Measurements from ENCODE around the gene ANTKMT. TPM values are rescaled to one million over a fixed set of nuclear protein-coding genes. Genes with fewer than 3 reads are reported as not detected.
A peak's percentile ranks its signal among the peaks of the same experiment; 100 is the strongest.

The ANTKMT gene
- total and polyA plus RNA-seq, 2 of the 4 experiments (the other 2 are of a cell fraction), result 7.3 to 16.2 TPM

DNA sequence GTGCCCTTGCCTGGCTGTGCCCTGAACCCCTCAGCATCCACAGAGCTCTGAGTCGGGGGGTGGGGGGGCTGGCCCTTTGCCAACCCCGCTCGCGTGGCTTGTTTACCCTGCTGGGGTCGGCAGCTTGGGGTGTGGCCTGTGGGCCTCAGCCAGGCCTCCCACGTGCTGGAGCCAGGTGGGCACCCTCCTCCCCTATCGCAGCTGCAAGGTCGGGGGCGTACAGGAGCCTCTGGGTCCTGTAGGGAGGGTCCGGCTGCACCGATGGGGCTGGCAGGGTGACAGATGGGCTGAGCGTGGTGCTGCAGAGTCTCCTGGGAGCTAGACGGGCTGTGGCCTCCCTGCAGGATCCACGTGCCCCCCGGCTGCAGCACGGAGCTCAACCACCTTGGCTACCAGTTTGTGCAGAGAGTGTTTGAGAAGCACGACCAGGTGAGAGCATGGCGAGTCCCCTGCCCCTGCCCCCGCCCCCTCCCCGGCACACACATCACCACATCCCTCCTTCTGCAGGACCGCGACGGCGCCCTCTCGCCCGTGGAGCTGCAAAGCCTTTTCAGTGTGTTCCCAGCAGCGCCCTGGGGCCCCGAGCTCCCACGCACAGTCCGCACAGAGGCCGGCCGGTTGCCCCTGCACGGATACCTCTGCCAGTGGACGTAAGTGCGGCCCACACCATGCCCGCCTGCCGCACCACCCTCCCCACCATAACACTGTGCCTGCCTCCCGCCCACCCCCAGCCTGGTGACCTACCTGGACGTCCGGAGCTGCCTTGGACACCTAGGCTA lies 49.4 kb upstream of the ANTKMT start:
- ChIA-PET POLR2A (ENCODE audit: unreplicated experiment) (no interaction called here), CTCF (no interaction called here)
- Histone ChIP-seq H3K9ac (ENCODE audit: low read depth, low read length) (no peak overlapping the region), H3K9me1 (ENCODE audit: insufficient read depth, low read length) (peaks cover 6% of the 10 kb centered on the region), H4K20me1 (ENCODE audit: insufficient read depth, low read length) (peaks cover 27% of the 10 kb centered on the region), H3K4me1 (ENCODE audit: control insufficient read depth, insufficient read depth, low read length) (peaks cover 14% of the 10 kb centered on the region), H3K36me3 (ENCODE audit: control insufficient read depth, insufficient read depth, low read length) (peaks cover 47% of the 10 kb centered on the region), H2BK5ac (ENCODE audit: low read depth, low read length, poor library complexity, severe bottlenecking) (no peak overlapping the region), H4K91ac (ENCODE audit: insufficient read depth, low read depth, low read length) (no peak overlapping the region), H3K27ac (ENCODE audit: insufficient read depth, low read length) (no peak overlapping the region), H3K4me2 (ENCODE audit: low read depth, low read length) (no peak overlapping the region), H3K27me3 (ENCODE audit: control insufficient read depth, insufficient read depth, low read length) (no peaks in the 10 kb centered on the region), H3K79me1 (ENCODE audit: low read depth in 1 of 2, low read length in 2 of 2) (peaks cover 0 to 37% of the 10 kb centered on the region in 2 experiments; a peak in 1 of 4 replicates), H2BK20ac (ENCODE audit: low read depth, low read length) (no peak overlapping the region), H2AK5ac (ENCODE audit: low read depth, low read length) (no peak overlapping the region), H3K4ac (ENCODE audit: low read depth, low read length) (no peak overlapping the region), H4K8ac (ENCODE audit: low read depth in 2 of 2, low read length in 2 of 2) (no peak overlapping the region), H3K9me3 (ENCODE audit: control insufficient read depth, insufficient read depth, low read length) (no peaks in the 10 kb centered on the region), H4K5ac (ENCODE audit: low read depth, low read length) (no peak overlapping the region), H3K14ac (replicated peaks; ENCODE audit: low read depth, low read length) (no peak overlapping the region), H3K23ac (ENCODE audit: low read depth, low read length) (no peak overlapping the region), H2BK120ac (ENCODE audit: low read depth, low read length) (no peak overlapping the region), H3K4me3 (ENCODE audit: insufficient read depth, low read depth, low read length) (no peak overlapping the region), H3K18ac (ENCODE audit: low read depth, low read length) (no peak overlapping the region), H2AFZ (replicated peaks; ENCODE audit: low read length, poor library complexity) (no peak overlapping the region), H2AK9ac (replicated peaks; ENCODE audit: low read depth, low read length, poor library complexity) (peak overlapping the region; percentile 28), H3K56ac (ENCODE audit: extremely low read depth, insufficient read depth, low read length) (no peak overlapping the region), H2BK15ac (ENCODE audit: low read depth, low read length) (no peak overlapping the region)
- dilution Hi-C loops (cut with HindIII; ENCODE audit: low sequenced_read_pairs, unreplicated experiment), result no loop called here
- no peak for ATAC-seq (ENCODE audit: low read depth)
- WGBS, 2 experiments (ENCODE audit: extremely low coverage in 2 of 2, insufficient read length in 1 of 2), result 94% methylated on average over 13 of the region's 40 CpGs; no CpG with 5 or more reads in 1 of the 2 experiments
- intact Hi-C loops (cut with micrococcal nuclease), result no loop called here
- BruUV-seq (replicated peaks), result no TSS peak
- no peak for DNase-seq
- TF ChIP-seq FOS (IDR thresholded peaks at IDR 0.05; ENCODE audit: low read depth, low read length) (no peak), NFE2L2 (IDR thresholded peaks at IDR 0.05; ENCODE audit: low read depth, low read length) (no peak), CTCF (conservative IDR thresholded peaks at IDR 0.05; ENCODE audit: low read depth, low read length) (no peak), RAD21 (IDR thresholded peaks at IDR 0.05; ENCODE audit: low read length) (no peak), BHLHE40 (IDR thresholded peaks at IDR 0.05; ENCODE audit: low read depth, low read length) (no peak), CEBPB (IDR thresholded peaks at IDR 0.05; ENCODE audit: low read depth, low read length) (no peak), MXI1 (IDR thresholded peaks at IDR 0.05; ENCODE audit: borderline replicate concordance, low read depth, low read length) (no peak), ELK1 (IDR thresholded peaks at IDR 0.05; ENCODE audit: borderline replicate concordance, low read depth, low read length) (no peak), RFX5 (IDR thresholded peaks at IDR 0.05; ENCODE audit: low read depth, low read length) (no peak), SMC3 (IDR thresholded peaks at IDR 0.05; ENCODE audit: low read depth, low read length) (no peak), POLR2A (IDR thresholded peaks at IDR 0.05; ENCODE audit: low read depth, low read length) (no peak), MAZ (IDR thresholded peaks at IDR 0.05; ENCODE audit: borderline replicate concordance, low read depth, low read length) (no peak)
- in situ Hi-C loops (cut with MboI; ENCODE audit: low sequenced_read_pairs), result no loop called here

Data from IMR-90 (cell line).